Limb (tissue), 2 donors: ENCODE results near the gene SPATA22.
A peak's percentile ranks its signal among the peaks of the same experiment; 100 is the strongest.
"Not testable (repeated sequence)": the region's sequence is repeated elsewhere in the genome, so short reads cannot be mapped to it uniquely, and the experiment has no call there.

ENCODE experiments used
- DNase-seq, 2 donors: peaks; one replicate each; pipeline ENCODE4 v3.0.0-alpha.2; 2016; ENCODE audit errors: extremely low spot score in 2 of 2

The SPATA22 gene

GRCh38 chr17:3471599-3471998, at the start of gene SPATA22:
TSS of gene SPATA22 (minus strand) at chr17:3471819. CDS start at chr17:3469325, 2,494 bp downstream.
- DNase-seq: no peak

- not testable (repeated sequence) for DNase-seq
Measured at GRCh38 chr17:3519472-3519871, 47.9 kb upstream of the SPATA22 start.

- DNase-seq: no peak
Measured at GRCh38 chr17:3514873-3515272, 43.3 kb upstream of the SPATA22 start.

- not testable (repeated sequence) for DNase-seq
Measured at GRCh38 chr17:3514167-3514566, 42.5 kb upstream of the SPATA22 start.

- no peak for DNase-seq
Measured at GRCh38 chr17:3513305-3514035, 41.9 kb upstream of the SPATA22 start.

- peak; percentile 64 to 76 for DNase-seq
Measured at GRCh38 chr17:3512505-3513171, 41.0 kb upstream of the SPATA22 start.

- no peak for DNase-seq
Measured at GRCh38 chr17:3511852-3512504, 40.4 kb upstream of the SPATA22 start.

GRCh38 chr17:3510090-3510489, 38.5 kb upstream of the SPATA22 start:
- no peak for DNase-seq

GRCh38 chr17:3507869-3508268, 36.2 kb upstream of the SPATA22 start:
- DNase-seq: no peak

GRCh38 chr17:3507071-3507470, 35.5 kb upstream of the SPATA22 start:
- no peak for DNase-seq

GRCh38 chr17:3506054-3506453, 34.4 kb upstream of the SPATA22 start:
- no peak for DNase-seq

GRCh38 chr17:3505008-3505407, 33.4 kb upstream of the SPATA22 start:
- DNase-seq: no peak

GRCh38 chr17:3503285-3503684, 31.7 kb upstream of the SPATA22 start:
- DNase-seq: peak in 1 of 2 donors; percentile 24

GRCh38 chr17:3502466-3502865, 30.8 kb upstream of the SPATA22 start:
- DNase-seq: no peak

- no peak for DNase-seq
Measured at GRCh38 chr17:3501344-3501743, 29.7 kb upstream of the SPATA22 start.

- no peak for DNase-seq
Measured at GRCh38 chr17:3497101-3497500, 25.5 kb upstream of the SPATA22 start.

- DNase-seq: no peak
Measured at GRCh38 chr17:3485481-3486068, 14.0 kb upstream of the SPATA22 start.

GRCh38 chr17:3482852-3483251, 11.2 kb upstream of the SPATA22 start:
- DNase-seq: no peak

GRCh38 chr17:3479988-3480387, 8.4 kb upstream of the SPATA22 start:
- no peak for DNase-seq

GRCh38 chr17:3475812-3476610, 4.4 kb upstream of the SPATA22 start, which contains the start of gene ASPA:
TSS of gene ASPA (plus strand) at chr17:3475997. CDS start at chr17:3476160, 163 bp downstream.
- DNase-seq: no peak

- no peak for DNase-seq
Measured at GRCh38 chr17:3475251-3475685, 3.6 kb upstream of the SPATA22 start.
